Measurements from ENCODE around the gene ZFPL1. TPM values are rescaled to one million over a fixed set of nuclear protein-coding genes. Genes with fewer than 3 reads are reported as not detected.

Gene ZFPL1
- total RNA-seq, 1 donor from 2014 or later, result 53.3 TPM

- Mint-ChIP-seq H3K27ac (ENCODE audit: unreplicated experiment) (no peak overlapping the region), H3K4me1 (ENCODE audit: low read depth) (no peaks in the 10 kb centered on the region), H3K4me3 (ENCODE audit: unreplicated experiment) (no peak overlapping the region), H3K36me3 (ENCODE audit: low read depth) (no peaks in the 10 kb centered on the region), H3K27me3 (ENCODE audit: low read depth) (no peaks in the 10 kb centered on the region), H3K9me3 (ENCODE audit: low read depth) (no peaks in the 10 kb centered on the region)
- no peak for TF ChIP-seq CTCF (IDR thresholded peaks at IDR 0.05)
- DNase-seq (ENCODE audit: low spot score), result no peak
Observed at GRCh38 chr11:65066805-65067291, 17.2 kb upstream of the ZFPL1 start.

- Mint-ChIP-seq H3K27me3 (ENCODE audit: low read depth) (no peaks in the 10 kb centered on the region), H3K27ac (ENCODE audit: unreplicated experiment) (no peak overlapping the region), H3K9me3 (ENCODE audit: low read depth) (no peaks in the 10 kb centered on the region), H3K4me1 (ENCODE audit: low read depth) (no peaks in the 10 kb centered on the region), H3K4me3 (ENCODE audit: unreplicated experiment) (no peak overlapping the region), H3K36me3 (ENCODE audit: low read depth) (no peaks in the 10 kb centered on the region)
- no peak for DNase-seq (ENCODE audit: low spot score)
- TF ChIP-seq CTCF (IDR thresholded peaks at IDR 0.05), result no peak
Observed at GRCh38 chr11:65067446-65067845, 16.6 kb upstream of the ZFPL1 start.

- no peak overlapping the region for H3K4me3 Mint-ChIP-seq (ENCODE audit: unreplicated experiment)
- TF ChIP-seq CTCF (IDR thresholded peaks at IDR 0.05), result no peak
Observed at GRCh38 chr11:65069217-65069616, 14.8 kb upstream of the ZFPL1 start.

GRCh38 chr11:65071907-65072630 is 12.0 kb upstream of the ZFPL1 start:
- Mint-ChIP-seq H3K4me1 (ENCODE audit: low read depth) (no peaks in the 10 kb centered on the region), H3K4me3 (ENCODE audit: unreplicated experiment) (no peak overlapping the region), H3K9me3 (ENCODE audit: low read depth) (no peaks in the 10 kb centered on the region), H3K27ac (ENCODE audit: unreplicated experiment) (no peak overlapping the region), H3K27me3 (ENCODE audit: low read depth) (no peaks in the 10 kb centered on the region), H3K36me3 (ENCODE audit: low read depth) (no peaks in the 10 kb centered on the region)
- no peak for TF ChIP-seq CTCF (IDR thresholded peaks at IDR 0.05)
- DNase-seq (ENCODE audit: low spot score), result no peak

More at GRCh38 chr11:65069217-65069616, 14.8 kb upstream of the ZFPL1 start:
- no peak for DNase-seq (ENCODE audit: low spot score)
- Mint-ChIP-seq H3K36me3 (ENCODE audit: low read depth) (no peaks in the 10 kb centered on the region), H3K27ac (ENCODE audit: unreplicated experiment) (no peak overlapping the region), H3K4me1 (ENCODE audit: low read depth) (no peaks in the 10 kb centered on the region), H3K9me3 (ENCODE audit: low read depth) (no peaks in the 10 kb centered on the region), H3K27me3 (ENCODE audit: low read depth) (no peaks in the 10 kb centered on the region)

GRCh38 chr11:65072631-65072966 is 11.4 kb upstream of the ZFPL1 start:
- Mint-ChIP-seq H3K4me3 (ENCODE audit: unreplicated experiment) (no peak overlapping the region), H3K4me1 (ENCODE audit: low read depth) (no peaks in the 10 kb centered on the region), H3K27ac (ENCODE audit: unreplicated experiment) (no peak overlapping the region), H3K9me3 (ENCODE audit: low read depth) (no peaks in the 10 kb centered on the region), H3K27me3 (ENCODE audit: low read depth) (no peaks in the 10 kb centered on the region), H3K36me3 (ENCODE audit: low read depth) (no peaks in the 10 kb centered on the region)
- no peak for DNase-seq (ENCODE audit: low spot score)
- TF ChIP-seq CTCF (IDR thresholded peaks at IDR 0.05), result no peak

Measured in chondrocyte (in vitro differentiated cells).